A549 (cell line): ENCODE data around the gene SCRN1.

Experiments
- BHLHE40 ChIP-seq: IDR thresholded peaks from 2 replicates; pipeline ENCODE4 v1.6.1; 2012; ENCODE audit warnings: low read depth, low read length, inconsistent platforms
- CHD2 ChIP-seq: fragments of 150-350 bp; IDR thresholded peaks from 2 replicates; pipeline ENCODE4 v1.6.1; 2014; ENCODE audit warnings: low read length; ENCODE audit not compliant: partially characterized antibody
- EP300 ChIP-seq, 2 experiments: fragments of >200 bp; sonication (Bioruptor Twin); formaldehyde crosslinking; IDR thresholded peaks; 2 replicates in 1 of 2; 3 replicates in 1 of 2; pipeline ENCODE4 v1.6.1; 2016 to 2017
- FOSL2 ChIP-seq, 2 experiments: fragments of 450-650 bp in 1 of 2; fragments of >200 bp in 1 of 2; sonication (Bioruptor Twin) in 1 of 2; formaldehyde crosslinking; IDR thresholded peaks; 2 replicates each; pipeline versions ENCODE4 v1.5.0 to v1.6.1; 2016 to 2020; ENCODE audit warnings: mild to moderate bottlenecking in 1 of 2, moderate library complexity in 1 of 2
- RAD21 ChIP-seq, 2 experiments: fragments of >200 bp in 1 of 2; sonication (Bioruptor Twin) in 1 of 2; formaldehyde crosslinking in 1 of 2; IDR thresholded peaks in 1 of 2; conservative IDR thresholded peaks in 1 of 2; 2 replicates in 1 of 2; 3 replicates in 1 of 2; pipeline ENCODE4 v1.6.1; 2012 to 2018; ENCODE audit warnings: inconsistent platforms in 1 of 2
- RFX5 ChIP-seq: fragments of 450-650 bp; IDR thresholded peaks from 2 replicates; pipeline ENCODE4 v1.7.1; 2014; ENCODE audit warnings: antibody characterized with exemption, mild to moderate bottlenecking, moderate library complexity
- TF ChIP-seq, protein P1 (sequence below): fragments of 450-650 bp; IDR thresholded peaks from 2 replicates; pipeline ENCODE4 v1.6.1; 2014; ENCODE audit warnings: antibody characterized with exemption
- TF ChIP-seq, protein P2 (sequence below): IDR thresholded peaks from 2 replicates; pipeline ENCODE4 v1.6.1; 2012
- TF ChIP-seq, protein P3 (sequence below): fragments of >200 bp; sonication (Bioruptor Twin); formaldehyde crosslinking; IDR thresholded peaks from 3 replicates; pipeline ENCODE4 v1.5.1; 2016

DNA sequence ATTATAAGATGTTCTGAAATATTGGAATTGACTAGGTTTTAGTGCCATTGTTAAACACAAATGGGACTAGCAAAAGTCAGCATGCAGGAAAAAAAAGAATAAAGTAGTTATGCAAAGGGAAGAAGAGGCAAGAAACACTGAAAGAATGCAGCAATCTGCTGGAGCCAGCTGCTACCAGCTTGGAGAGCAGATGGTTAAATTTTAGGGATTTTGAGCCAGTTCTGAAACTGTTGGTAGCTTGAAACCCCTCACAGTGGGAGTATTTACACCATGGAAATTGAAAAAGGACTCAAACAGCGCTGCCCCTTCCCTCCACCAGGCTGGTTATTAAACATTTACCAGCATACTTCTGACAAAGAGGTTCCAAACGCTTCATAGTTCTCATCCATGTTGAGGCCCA is 41.0 kb downstream of the SCRN1 start:
- TF ChIP-seq FOSL2 (IDR thresholded peaks at IDR 0.05) (no peak), FOSL2 (CRISPR knock-in tag; IDR thresholded peaks at IDR 0.05) (no peak), EP300 (IDR thresholded peaks at IDR 0.05) (no peak), BHLHE40 (no peak), RAD21 (conservative IDR thresholded peaks at IDR 0.05 in 1 of 2, IDR thresholded peaks at IDR 0.05 in 1 of 2) (no peak), CHD2 (no peak), RFX5 (no peak)
- TF ChIP-seq, protein P1, sequence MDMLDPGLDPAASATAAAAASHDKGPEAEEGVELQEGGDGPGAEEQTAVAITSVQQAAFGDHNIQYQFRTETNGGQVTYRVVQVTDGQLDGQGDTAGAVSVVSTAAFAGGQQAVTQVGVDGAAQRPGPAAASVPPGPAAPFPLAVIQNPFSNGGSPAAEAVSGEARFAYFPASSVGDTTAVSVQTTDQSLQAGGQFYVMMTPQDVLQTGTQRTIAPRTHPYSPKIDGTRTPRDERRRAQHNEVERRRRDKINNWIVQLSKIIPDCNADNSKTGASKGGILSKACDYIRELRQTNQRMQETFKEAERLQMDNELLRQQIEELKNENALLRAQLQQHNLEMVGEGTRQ: no peak
- TF ChIP-seq, protein P2, sequence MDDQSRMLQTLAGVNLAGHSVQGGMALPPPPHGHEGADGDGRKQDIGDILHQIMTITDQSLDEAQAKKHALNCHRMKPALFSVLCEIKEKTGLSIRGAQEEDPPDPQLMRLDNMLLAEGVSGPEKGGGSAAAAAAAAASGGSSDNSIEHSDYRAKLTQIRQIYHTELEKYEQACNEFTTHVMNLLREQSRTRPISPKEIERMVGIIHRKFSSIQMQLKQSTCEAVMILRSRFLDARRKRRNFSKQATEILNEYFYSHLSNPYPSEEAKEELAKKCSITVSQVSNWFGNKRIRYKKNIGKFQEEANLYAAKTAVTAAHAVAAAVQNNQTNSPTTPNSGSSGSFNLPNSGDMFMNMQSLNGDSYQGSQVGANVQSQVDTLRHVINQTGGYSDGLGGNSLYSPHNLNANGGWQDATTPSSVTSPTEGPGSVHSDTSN: no peak
- TF ChIP-seq, protein P3, sequence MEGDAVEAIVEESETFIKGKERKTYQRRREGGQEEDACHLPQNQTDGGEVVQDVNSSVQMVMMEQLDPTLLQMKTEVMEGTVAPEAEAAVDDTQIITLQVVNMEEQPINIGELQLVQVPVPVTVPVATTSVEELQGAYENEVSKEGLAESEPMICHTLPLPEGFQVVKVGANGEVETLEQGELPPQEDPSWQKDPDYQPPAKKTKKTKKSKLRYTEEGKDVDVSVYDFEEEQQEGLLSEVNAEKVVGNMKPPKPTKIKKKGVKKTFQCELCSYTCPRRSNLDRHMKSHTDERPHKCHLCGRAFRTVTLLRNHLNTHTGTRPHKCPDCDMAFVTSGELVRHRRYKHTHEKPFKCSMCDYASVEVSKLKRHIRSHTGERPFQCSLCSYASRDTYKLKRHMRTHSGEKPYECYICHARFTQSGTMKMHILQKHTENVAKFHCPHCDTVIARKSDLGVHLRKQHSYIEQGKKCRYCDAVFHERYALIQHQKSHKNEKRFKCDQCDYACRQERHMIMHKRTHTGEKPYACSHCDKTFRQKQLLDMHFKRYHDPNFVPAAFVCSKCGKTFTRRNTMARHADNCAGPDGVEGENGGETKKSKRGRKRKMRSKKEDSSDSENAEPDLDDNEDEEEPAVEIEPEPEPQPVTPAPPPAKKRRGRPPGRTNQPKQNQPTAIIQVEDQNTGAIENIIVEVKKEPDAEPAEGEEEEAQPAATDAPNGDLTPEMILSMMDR: no peak
